GM13977 (cell line): ENCODE data around the gene ARID3A.

Experiments used
- DNase-seq: peaks from one replicate; pipeline ENCODE4 v3.0.0; 2012; ENCODE audit warnings: low spot score
- in situ Hi-C: fragments of 300-500 bp; cut with MboI; formaldehyde crosslinking; loops from one replicate; pipeline ENCODE4 v1.12.0; 2022; ENCODE audit warnings: low sequenced_read_pairs, low pct_unique_long_range_greater_than_20kb, mixed read lengths, inconsistent platforms; ENCODE audit not compliant: unreplicated experiment
- TF ChIP-seq, protein P1 (sequence below): IDR thresholded peaks from 2 replicates; pipeline ENCODE4 v1.5.1; 2012; ENCODE audit warnings: mild to moderate bottlenecking, control low read depth; ENCODE audit not compliant: insufficient read depth; ENCODE audit errors: extremely low read depth, missing control alignments

ARID3A gene

DNA sequence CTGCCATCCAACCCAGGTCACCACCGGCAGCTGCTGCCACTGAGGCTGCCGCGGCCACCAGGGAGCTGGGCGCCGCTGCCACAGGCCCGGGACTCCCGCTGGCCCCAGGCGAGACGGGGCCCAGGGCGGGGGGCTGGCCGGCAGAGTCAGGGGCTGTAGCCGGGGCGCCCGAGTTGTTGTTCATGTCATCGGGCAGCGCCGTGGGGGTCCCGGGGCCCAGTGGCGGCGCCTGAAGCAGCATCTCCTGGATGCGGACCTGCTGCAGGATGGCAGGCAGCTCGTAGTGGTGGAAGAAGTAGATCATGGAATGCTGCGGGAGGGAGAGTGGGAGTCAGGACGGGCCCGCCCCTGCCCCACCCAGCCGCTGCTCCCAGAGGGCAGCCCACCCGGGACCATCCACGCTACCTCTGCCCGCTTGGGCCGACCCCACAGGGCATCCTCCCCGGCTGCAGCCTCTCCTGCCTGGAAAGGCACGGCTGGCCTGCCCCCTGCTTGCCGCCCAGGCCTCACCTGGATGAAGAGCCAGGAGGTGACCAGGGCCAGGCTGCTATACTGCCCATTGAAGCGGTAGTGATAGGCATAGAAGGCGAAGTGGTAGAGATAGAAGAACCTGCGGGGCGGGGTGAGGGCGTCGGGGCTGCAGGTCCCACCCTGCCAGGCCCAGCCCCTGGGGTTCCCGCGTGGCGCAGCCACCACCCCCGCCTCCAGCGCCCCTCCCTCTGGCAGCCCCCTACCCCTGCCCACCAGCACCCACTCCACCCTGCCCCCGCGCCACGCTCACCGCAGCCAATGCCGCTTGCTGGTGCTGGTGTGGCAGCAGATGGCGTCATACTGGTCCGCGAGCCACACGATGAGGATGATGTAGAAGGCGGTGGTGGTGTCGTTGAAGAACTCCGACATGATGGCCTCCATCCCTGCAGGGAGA is 85.0 kb downstream of the ARID3A start:
- TF ChIP-seq, protein P1, sequence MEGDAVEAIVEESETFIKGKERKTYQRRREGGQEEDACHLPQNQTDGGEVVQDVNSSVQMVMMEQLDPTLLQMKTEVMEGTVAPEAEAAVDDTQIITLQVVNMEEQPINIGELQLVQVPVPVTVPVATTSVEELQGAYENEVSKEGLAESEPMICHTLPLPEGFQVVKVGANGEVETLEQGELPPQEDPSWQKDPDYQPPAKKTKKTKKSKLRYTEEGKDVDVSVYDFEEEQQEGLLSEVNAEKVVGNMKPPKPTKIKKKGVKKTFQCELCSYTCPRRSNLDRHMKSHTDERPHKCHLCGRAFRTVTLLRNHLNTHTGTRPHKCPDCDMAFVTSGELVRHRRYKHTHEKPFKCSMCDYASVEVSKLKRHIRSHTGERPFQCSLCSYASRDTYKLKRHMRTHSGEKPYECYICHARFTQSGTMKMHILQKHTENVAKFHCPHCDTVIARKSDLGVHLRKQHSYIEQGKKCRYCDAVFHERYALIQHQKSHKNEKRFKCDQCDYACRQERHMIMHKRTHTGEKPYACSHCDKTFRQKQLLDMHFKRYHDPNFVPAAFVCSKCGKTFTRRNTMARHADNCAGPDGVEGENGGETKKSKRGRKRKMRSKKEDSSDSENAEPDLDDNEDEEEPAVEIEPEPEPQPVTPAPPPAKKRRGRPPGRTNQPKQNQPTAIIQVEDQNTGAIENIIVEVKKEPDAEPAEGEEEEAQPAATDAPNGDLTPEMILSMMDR: no peak
- no peak for DNase-seq
- in situ Hi-C loops: no loop called here

DNA sequence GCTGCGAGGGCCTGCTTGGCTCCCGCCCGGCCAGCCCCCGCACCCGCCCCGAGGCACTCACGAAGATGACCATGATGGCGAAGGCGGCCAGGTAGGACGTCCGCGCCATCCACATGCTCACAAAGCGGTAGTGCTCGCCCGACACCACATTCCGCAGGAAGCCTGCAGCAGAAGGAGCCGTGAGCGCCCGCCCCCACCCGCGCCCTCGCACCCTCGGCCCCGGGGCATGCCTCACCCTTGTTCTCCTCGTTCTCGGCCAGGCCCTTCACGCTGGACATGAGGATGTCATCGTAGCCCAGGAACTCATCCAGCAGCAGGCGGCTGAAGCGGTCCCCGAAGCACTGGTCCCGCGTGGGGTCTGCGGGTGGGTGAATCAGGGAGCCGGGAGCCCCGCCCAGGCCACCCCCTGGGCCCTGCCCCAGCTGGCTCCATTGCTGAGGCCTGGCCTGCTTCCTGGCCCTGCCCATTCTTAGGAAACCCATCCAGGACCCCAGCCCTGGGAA is 86.0 kb downstream of the ARID3A start:
- DNase-seq: no peak
- TF ChIP-seq, protein P1: no peak
- in situ Hi-C loops: no loop called here

DNA sequence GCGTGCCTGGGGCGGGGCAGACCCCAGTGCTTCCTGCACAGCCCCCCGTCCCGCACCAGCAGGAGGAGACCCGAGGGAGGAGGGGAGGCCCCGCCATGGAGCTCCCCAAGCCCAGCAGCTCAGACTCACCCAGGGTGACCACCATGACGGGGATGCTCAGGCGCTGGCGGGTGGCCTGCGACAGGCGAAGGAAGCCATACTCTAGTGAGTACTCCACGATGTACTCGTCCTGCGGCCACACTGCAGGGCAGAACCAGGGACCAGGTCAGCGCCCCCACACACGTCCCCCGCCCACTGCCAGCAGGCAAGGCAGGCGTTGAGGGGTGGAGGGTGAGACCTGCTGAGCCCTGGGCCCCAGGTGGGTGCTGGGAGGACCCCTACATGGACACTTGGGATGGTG is 86.5 kb downstream of the ARID3A start:
- DNase-seq: no peak
- in situ Hi-C loops: no loop called here
- TF ChIP-seq, protein P1: no peak

DNA sequence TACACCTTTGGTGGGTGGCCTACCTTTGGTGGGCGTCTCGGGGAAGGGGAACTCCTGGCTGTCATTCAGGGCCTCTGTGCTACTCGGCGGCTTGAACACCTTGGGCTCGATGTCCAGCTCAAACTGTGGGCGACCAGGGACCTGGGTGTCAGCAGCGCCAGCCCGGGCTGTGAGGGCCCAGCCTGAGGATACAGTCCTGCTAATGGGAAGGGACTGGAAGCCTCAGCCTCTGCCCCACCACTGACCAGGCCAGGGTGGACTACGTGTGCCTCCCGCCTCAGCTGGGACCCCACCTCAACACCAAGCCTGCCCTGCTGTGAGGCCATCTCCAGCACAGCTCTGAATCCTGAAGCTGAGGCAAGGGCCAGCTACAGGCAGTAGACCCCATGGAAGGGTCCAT is 87.4 kb downstream of the ARID3A start:
- DNase-seq: no peak
- in situ Hi-C loops: no loop called here
- TF ChIP-seq, protein P1: no peak

DNA sequence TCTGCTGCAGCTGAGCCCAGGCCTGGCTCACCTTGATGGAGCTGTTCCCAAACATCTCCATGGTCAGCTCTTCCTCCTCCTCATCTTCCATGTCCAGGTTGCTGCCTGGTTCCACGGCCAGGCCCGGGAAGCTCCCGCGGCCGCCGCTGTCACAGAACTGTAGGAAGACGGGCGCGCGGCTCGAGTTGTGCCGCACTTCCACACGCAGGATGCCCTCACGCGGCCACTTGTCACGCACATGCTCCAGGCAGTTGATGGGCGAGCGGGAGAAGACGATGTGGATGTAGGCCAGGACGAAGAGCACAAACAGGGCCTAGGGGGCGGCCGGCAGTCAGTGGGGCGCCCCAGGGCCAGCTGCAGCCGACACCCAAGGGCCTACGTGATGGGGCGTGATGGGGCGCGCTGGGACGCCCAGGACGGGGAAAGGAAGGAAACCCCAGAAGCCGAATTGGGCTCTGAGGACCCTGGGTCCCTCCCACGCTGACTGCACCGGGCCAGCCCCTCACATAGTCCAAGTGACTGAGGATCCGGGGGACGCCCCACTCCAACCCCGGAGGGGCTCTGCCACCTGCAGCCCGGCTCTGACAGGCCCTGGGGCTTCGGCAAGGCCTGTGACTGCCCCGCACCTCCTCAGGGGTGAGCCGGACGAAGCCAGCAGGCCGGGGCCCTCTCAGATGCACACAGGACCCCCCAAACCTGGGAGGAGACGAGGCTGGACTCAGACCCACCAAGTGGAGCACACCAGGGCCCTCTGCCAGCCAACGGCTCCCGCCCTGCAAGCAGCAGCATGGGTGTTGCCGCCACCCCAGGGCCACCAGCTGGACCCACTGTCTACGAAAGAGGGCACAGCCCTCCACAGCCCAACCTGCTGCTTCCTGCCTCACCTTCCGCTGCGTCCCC is 88.6 kb downstream of the ARID3A start:
- TF ChIP-seq, protein P1: no peak
- in situ Hi-C loops: no loop called here
- DNase-seq: no peak

DNA sequence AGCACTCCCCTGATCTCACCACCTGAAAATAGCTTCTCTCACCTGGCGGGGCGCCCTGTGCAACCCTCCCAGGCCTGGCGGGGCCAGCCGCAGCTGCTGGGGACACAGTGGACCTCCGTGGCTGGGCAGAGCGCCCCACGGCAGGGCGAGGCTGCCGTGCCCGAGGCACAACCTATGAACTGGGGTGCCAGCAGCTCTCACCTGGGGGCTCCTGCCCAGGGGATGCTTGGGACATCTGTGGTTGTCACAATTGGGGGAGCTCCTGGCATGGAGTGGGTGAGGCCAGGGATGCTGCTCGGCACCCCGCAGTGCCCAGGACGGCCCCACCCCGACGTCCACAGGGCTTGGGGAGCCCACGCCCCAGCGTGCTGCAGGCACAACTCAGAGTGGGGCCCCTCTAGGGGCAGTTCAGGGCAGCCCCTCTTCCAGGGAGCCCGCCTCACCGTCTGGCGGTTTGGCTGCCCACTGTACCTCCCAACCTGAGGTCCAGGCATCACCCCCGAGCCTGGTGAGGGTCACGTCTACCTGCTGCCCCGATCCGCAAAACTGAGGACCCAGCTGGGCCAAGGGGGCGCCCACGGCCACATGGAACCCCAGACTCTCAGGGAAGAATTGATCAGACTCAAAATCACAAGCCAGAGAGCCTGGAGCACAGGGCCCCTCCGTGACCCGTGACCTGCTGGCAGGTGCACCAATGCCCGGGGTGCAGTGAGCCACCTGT is 89.4 kb downstream of the ARID3A start:
- in situ Hi-C loops: no loop called here
- TF ChIP-seq, protein P1: no peak
- no peak for DNase-seq
